Panc1 (cell line): ENCODE results near the gene ZER1.

Experiments used
- CTCF ChIP-seq: fragments of 450-650 bp; IDR thresholded peaks from 2 replicates; pipeline ENCODE4 v1.5.1; 2017; ENCODE audit warnings: mild to moderate bottlenecking
- POLR2AphosphoS5 ChIP-seq: IDR thresholded peaks from 2 replicates; pipeline ENCODE4 v1.6.1; 2012; ENCODE audit warnings: mild to moderate bottlenecking, low read depth, low read length, moderate library complexity
- SIN3A ChIP-seq: IDR thresholded peaks from 2 replicates; pipeline ENCODE4 v1.6.1; 2012; ENCODE audit warnings: low read depth, mild to moderate bottlenecking, low read length, moderate library complexity, borderline replicate concordance; ENCODE audit not compliant: insufficient read depth
- TCF7L2 ChIP-seq: IDR thresholded peaks from 2 replicates; pipeline ENCODE4 v1.6.1; 2011; ENCODE audit warnings: mild to moderate bottlenecking, low read depth, low read length, inconsistent platforms

GRCh38 chr9:128770286-128771030 is 1.3 kb downstream of the ZER1 start:
- TF ChIP-seq CTCF = no peak
- no peak for TF ChIP-seq SIN3A
- no peak for TF ChIP-seq POLR2AphosphoS5
- no peak for TF ChIP-seq TCF7L2
